T-helper 17 cell (primary cell): ENCODE data around the gene ZNF561. TPM values are rescaled to one million over a fixed set of nuclear protein-coding genes. Genes with fewer than 3 reads are reported as not detected.
"Not testable (repeated sequence)": the region's sequence is repeated elsewhere in the genome, so short reads cannot be mapped to it uniquely, and the experiment has no call there.

Source experiments
- ATAC-seq: fragments of 150-1000 bp; cut with Tn5 transposase; 2 replicates; pipeline ENCODE4 v1.10.0; 2021; ENCODE audit warnings: mild to moderate bottlenecking, moderate library complexity
- DNase-seq, 3 donors: peaks; one replicate each; pipeline versions ENCODE4 v3.0.0 to v3.0.0-alpha.2; 2020 to 2021
- H3K9me3 ChIP-seq: one replicate; pipeline ENCODE4 v1.7.0; 2013; ENCODE audit warnings: low read length, mild to moderate bottlenecking; ENCODE audit not compliant: control insufficient read depth, poor library complexity, severe bottlenecking
- H3K27ac Mint-ChIP-seq: one replicate; pipeline ENCODE4 v1.8.0; 2022; ENCODE audit warnings: mild to moderate bottlenecking, moderate library complexity, mixed read lengths
- H3K27me3 Mint-ChIP-seq: one replicate; pipeline ENCODE4 v1.8.0; 2022; ENCODE audit warnings: mixed read lengths
- H3K36me3 Mint-ChIP-seq: one replicate; pipeline ENCODE4 v1.8.0; 2022; ENCODE audit warnings: low read depth, mixed read lengths
- H3K4me1 Mint-ChIP-seq: one replicate; pipeline ENCODE4 v1.8.0; 2022; ENCODE audit warnings: mild to moderate bottlenecking, mixed read lengths
- H3K4me3 Mint-ChIP-seq: one replicate; pipeline ENCODE4 v1.8.0; 2022; ENCODE audit warnings: mild to moderate bottlenecking, moderate library complexity, mixed read lengths
- total RNA-seq, 4 donors: library from RNA in 2 of 4; stranded (reverse) in 2 of 4; gene quantifications; one replicate each; pipeline ENCODE4 v1.2.3 and lab custom pipeline; 2022 to 2026

The ZNF561 gene
- total RNA-seq, 2 donors from 2014 or later = 28.1 to 35.8 TPM

DNA sequence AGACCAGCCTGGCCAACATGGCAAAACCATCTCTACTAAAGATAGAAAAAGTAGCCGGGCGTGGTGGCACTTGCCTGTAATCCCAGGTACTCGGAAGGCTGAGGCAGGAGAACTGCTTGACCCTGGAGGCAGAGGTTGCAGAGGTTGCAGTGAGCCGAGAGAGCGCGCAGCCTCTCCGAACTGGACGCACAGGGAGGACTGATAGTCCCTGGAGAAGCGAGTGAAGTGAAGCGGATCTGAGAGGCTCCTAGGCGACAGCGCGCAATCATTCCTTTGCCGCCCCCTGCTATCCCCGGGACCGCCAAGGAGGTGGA is 233 bp downstream of the ZNF561 start:
- Mint-ChIP-seq H3K27me3 (no peaks in the 10 kb centered on the region), H3K4me1 (peaks cover 23% of the 10 kb centered on the region), H3K27ac (peak overlapping the region; percentile 98), H3K4me3 (peak overlapping the region; percentile 97), H3K36me3 (peaks cover 5% of the 10 kb centered on the region)
- DNase-seq (no peak), ATAC-seq (no peak)
- H3K9me3 ChIP-seq = no peaks in the 10 kb centered on the region

DNA sequence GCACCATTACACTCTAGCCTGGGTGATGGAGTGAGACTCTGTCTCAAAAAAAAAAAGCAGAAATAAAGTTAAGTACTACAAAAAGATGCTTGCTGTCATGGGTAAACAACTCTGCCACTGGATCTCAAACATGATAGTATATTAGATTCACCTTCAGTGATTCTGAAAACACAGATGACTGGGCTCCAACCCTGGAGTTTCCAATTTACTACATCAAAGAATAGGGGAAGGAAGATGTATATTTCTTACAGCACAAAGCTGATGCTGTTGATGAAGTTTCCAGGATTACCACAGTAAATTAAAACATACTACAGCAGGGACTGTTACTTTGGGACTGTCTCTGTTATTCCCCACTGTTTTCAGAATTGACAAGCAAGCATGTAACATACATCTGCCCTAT is 5.2 kb downstream of the ZNF561 start:
- H3K9me3 ChIP-seq = peaks cover 8% of the 10 kb centered on the region
- no peak for DNase-seq
- no peak for ATAC-seq
- Mint-ChIP-seq H3K36me3 (peaks cover 6% of the 10 kb centered on the region), H3K27ac (no peak overlapping the region), H3K4me3 (no peak overlapping the region), H3K4me1 (peaks cover 7% of the 10 kb centered on the region), H3K27me3 (no peaks in the 10 kb centered on the region)

DNA sequence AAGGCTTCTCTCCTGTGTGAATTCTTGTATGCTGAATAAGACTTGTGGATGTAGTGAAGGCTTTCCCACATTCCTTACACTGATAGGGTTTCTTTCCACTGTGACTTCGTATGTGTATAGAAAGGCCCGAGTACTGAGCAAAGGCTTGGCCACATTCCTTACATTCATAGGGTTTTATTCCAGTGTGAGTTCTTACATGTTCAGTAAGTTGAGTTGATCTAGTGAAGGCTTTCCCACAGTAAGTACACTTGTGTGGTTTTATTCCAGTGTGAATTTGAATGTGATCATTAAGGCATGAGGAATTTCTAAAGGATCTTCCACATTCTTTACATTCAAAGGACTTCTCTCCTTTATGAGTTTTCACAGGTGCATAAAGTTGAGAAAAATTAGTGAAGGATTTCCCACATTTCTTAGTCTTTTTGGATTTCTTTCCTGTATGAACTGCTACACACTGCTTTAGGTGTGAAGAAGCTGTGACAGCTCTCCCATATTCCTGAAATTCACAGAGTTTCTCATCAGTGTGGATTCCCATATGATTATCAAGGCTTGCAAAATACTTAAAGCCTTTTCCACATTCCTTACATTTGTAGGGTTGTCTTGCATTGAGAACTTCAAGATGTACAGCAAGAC is 10.4 kb downstream of the ZNF561 start:
- Mint-ChIP-seq H3K36me3 (peaks cover 4% of the 10 kb centered on the region), H3K27me3 (no peaks in the 10 kb centered on the region), H3K4me3 (no peak overlapping the region), H3K4me1 (no peaks in the 10 kb centered on the region), H3K27ac (no peak overlapping the region)
- no peak for DNase-seq
- H3K9me3 ChIP-seq = peaks cover 22% of the 10 kb centered on the region
- no peak for ATAC-seq

DNA sequence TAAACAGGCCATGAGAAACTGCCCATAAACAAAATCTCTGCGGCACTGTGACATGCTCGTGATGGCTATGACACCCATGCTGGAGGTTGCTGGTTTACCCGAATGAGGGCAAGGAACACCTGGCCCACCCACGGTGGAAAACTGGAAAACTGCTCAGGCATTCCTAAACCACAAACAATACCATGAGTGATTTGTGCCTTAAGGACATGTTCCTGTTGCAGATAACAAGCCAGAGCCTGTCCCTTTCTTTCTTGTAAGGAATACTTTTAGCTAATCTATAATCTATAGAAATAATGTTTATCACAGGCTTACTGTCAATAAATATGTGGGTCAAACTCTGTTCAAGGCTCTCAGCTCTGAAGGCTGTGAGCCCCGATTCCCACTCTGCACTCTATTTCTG is 12.1 kb downstream of the ZNF561 start:
- H3K9me3 ChIP-seq = peaks cover 22% of the 10 kb centered on the region
- Mint-ChIP-seq H3K27ac (no peak overlapping the region), H3K4me3 (no peak overlapping the region), H3K4me1 (no peaks in the 10 kb centered on the region), H3K27me3 (no peaks in the 10 kb centered on the region), H3K36me3 (peaks cover 2% of the 10 kb centered on the region)
- ATAC-seq = no peak
- no peak for DNase-seq

DNA sequence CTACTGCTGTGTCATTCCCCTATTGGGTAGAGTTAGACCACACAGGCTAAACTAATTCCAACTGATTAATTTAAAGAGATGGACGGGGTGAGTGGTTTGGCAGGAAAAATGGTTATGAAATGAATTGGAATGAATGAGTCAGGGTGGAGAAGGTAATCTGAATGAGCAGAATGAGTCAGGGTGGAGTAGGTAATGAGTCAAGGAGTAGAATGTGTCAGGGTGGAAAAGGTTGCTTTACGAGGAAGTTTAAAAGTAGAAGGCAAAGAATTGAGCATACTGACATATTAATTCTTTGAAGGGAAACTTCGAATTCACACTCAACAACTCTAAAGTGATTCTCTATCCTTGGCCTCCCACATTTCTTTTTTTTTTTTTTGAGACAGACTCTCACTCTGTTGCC is 24.0 kb downstream of the ZNF561 start:
- DNase-seq (no peak), ATAC-seq (no peak)
- Mint-ChIP-seq H3K4me3 (no peak overlapping the region), H3K36me3 (no peaks in the 10 kb centered on the region), H3K27ac (no peak overlapping the region), H3K4me1 (no peaks in the 10 kb centered on the region), H3K27me3 (peaks cover 18% of the 10 kb centered on the region)
- H3K9me3 ChIP-seq = peaks cover 7% of the 10 kb centered on the region

DNA sequence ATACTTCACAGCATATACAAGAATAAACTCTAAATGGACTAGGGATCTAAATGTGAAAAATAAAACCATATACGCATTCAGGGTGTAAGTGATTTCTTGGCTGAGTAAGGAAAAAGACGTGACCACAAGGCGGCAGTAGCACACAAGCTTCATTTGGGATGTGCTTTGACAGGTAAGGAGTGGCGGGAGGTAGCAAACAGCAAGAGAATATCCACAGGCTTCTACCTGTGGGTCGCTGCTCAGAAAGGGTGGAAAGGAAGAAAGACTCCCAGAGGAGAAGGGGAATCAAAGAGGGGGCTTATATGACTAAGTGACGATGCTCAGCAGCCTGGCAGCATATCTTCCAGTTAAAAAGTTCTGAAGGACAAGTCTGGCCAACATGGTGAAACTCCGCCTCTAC is 34.3 kb downstream of the ZNF561 start:
- Mint-ChIP-seq H3K27ac (no peak overlapping the region), H3K4me3 (peak overlapping the region; percentile 73), H3K27me3 (peaks cover 33% of the 10 kb centered on the region), H3K36me3 (peaks cover 6% of the 10 kb centered on the region), H3K4me1 (peaks cover 10% of the 10 kb centered on the region)
- DNase-seq (peak; percentile 31 to 68 (median 52)), ATAC-seq (peak; percentile 76)
- H3K9me3 ChIP-seq = no peaks in the 10 kb centered on the region

DNA sequence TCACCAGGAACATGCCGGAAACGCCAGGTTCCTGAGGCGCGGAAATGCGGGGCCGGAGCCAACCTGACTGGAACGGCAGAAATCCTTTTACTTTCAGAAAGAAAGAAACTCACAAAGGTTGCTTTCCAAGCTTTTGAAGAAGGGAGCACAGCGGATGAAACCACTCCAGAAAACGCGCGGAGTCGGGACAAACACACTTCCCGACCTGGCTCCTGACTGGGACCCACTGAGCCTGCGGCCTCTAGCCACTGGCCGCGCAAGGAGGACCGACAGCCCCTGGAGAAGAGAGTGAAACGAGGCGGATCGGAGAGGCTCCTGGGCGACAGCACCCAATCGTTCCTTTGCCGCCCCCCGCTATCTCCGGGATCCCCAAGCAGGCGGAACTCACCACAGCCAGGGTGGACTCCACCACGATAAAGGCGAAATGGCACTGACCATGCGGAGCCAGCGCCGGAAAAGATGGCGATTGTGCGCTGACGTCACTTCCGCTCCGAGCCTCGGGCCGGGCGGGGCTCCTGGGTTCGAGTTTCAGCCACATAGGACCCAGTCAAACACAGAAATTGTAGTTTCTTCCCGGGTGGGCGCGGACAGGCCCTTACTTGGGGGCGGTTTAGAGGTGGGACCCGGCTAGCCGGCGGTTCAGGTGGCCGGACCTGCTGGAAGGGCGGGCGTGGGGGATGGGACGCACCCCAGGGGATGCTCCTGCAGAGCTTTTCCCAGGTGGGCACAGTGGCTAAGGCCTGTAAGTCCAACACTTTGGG is 36.8 kb downstream of the ZNF561 start, which contains the start of gene ZNF121:
ZNF121 (minus strand) TSS at position 432 of the 761 bp plus-strand sequence. CDS start 16,407 bp downstream, outside the sequence.
- peak within 1 kb of the TSS; percentile 93 for H3K4me3 Mint-ChIP-seq
- peaks cover 14% of the 10 kb centered on the region for H3K4me1 Mint-ChIP-seq
- peaks cover 8% of the 10 kb centered on the region for H3K36me3 Mint-ChIP-seq
- peak within 1 kb of the TSS; percentile 97 for H3K27ac Mint-ChIP-seq
- no peaks in the 10 kb centered on the region for H3K9me3 ChIP-seq
- H3K27me3 Mint-ChIP-seq = peaks cover 11% of the 10 kb centered on the region
- DNase-seq (peak; percentile 54 to 65 (median 61)), ATAC-seq (peak; percentile 80)

DNA sequence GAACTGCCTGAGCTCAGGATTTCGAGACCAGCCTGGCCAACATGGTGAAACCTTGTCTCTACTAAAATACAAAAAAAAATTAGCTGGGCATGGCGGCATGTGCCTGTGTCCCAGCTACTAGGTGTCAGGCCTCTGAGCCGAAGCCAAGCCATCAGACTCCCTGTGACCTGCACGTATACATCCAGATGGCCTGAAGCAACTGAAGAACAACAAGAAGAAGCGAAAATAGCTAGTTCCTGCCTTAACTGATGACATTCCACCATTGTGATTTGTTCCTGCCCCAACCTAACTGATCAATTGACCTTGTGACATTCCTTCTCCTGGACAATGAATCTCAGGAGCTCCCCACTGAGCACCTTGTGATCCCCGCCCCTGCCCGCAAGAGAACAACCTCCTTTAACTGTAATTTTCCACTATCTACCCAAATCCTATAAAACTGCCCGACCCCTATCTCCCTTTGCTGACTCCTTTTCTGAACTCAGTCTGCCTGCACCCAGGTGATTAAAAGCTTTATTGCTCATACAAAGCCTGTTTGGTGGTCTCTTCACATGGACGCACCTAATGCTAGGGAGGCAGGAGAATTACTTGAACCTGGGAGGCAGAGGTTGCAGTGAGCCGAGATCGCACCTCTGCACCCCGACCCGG is 38.8 kb downstream of the ZNF561 start:
- H3K27ac Mint-ChIP-seq, ATAC-seq, H3K27me3 Mint-ChIP-seq, H3K9me3 ChIP-seq, DNase-seq: not testable (repeated sequence)
- Mint-ChIP-seq H3K36me3 (peaks cover 12% of the 10 kb centered on the region), H3K4me1 (peaks cover 14% of the 10 kb centered on the region), H3K4me3 (peak overlapping the region; percentile 81)

DNA sequence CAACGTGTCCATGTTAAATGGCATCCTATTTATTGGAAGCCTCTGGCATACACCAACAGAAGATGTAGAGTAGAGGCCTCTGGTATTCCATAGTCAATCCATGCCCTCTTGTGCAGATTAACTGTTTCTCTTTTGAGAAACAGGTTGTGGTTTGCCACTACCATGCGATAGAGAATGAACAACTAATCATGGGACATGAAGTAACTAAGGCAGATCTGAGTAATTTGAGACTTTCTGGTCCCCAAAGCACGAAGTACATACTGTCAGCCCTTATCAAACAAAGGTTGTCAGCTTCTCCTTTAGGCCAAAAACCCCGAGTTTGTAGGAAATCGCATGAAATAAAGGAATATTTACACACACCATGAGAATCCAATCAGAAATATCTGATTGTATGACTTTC is 40.3 kb downstream of the ZNF561 start:
- Mint-ChIP-seq H3K4me3 (no peak overlapping the region), H3K4me1 (peaks cover 10% of the 10 kb centered on the region), H3K36me3 (peaks cover 10% of the 10 kb centered on the region), H3K27ac (peak overlapping the region; percentile 66), H3K27me3 (no peaks in the 10 kb centered on the region)
- no peaks in the 10 kb centered on the region for H3K9me3 ChIP-seq
- no peak for DNase-seq
- ATAC-seq = no peak

DNA sequence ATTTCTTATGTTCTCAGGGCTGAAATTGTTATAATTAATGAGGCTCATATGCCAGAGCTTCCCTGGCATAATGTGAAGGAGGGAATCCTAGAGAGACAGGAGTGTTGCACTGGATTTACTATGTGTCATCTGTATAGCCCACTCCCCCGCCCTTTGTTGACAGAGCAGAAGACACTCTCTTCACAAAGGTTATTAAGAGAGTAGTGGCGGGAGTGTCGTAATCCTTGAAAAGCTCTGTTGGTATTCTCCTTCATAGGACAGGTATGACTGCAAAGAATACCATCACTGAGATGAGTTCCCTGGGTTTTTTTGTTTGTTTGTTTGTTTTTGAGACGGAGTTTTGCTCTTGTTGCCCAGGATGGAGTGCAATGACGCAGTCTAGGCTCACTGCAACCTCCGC is 50.8 kb downstream of the ZNF561 start:
- Mint-ChIP-seq H3K4me1 (no peaks in the 10 kb centered on the region), H3K27ac (no peak overlapping the region), H3K36me3 (peaks cover 15% of the 10 kb centered on the region)

DNA sequence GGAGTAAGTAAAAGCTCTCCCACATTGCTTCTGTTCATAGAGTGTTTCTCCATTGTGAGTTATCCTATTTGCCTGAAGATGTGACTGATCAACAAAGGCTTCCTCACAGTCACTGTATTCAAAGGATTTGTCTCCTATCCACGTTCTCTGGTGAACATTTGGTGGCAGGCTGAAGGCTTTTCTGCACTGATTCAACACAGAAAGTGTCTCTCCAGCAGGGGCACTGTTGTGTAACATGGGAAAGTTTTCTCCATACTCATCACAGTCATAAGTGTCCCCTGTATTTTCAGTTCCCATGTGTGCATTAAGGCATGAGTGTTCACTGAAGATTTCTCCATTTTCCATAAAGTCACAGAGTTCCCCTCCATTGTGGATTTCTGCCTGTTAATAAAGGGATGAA is 54.3 kb downstream of the ZNF561 start:
- H3K27ac Mint-ChIP-seq = no peak overlapping the region
- no peaks in the 10 kb centered on the region for H3K4me1 Mint-ChIP-seq
- H3K36me3 Mint-ChIP-seq = peaks cover 11% of the 10 kb centered on the region
- peaks cover 69% of the 10 kb centered on the region for H3K9me3 ChIP-seq
- no peak for DNase-seq
- no peak for ATAC-seq
- H3K27me3 Mint-ChIP-seq = no peaks in the 10 kb centered on the region
- no peak overlapping the region for H3K4me3 Mint-ChIP-seq

More for the DNA sequence above, 50.8 kb downstream of the ZNF561 start:
- peaks cover 55% of the 10 kb centered on the region for H3K9me3 ChIP-seq
- Mint-ChIP-seq H3K4me3 (no peak overlapping the region), H3K27me3 (no peaks in the 10 kb centered on the region)
- no peak for ATAC-seq
- DNase-seq = no peak

DNA sequence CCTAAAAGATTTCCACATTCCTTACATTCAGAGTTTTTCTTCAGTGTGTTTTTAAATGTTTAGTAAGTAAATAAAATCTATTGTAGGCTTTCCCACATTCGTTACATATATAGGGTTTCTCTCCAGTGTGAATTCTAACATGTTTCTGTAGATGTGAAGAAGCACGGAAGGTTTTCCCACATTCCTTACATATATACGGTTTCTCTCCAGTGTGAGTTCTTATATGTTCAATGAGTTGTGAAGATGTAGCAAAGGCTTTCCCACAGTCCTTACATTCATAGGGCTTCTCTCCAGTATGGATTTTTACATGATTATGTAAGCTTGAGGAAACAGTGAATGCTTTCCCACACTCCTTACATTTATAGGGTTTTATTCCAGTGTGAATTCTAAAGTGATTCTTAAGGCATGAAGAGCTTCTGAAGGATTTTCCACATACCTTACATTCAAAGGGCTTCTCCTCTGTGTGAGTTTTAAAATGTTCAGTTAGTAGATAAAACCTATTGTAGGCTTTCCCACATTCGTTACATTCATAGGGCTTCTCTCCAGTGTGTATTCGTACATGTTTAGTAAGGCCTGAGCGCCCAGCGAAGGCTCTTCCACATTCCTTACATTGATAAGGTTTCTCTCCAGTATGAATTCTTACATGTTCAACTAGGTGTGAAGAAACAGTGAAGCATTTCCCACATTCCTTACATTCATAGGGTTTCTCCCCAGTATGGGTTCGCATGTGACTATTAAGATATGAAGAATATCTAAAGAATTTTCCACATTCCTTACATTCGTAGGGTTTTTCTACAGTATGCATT is 54.9 kb downstream of the ZNF561 start:
- Mint-ChIP-seq H3K27ac (no peak overlapping the region), H3K27me3 (no peaks in the 10 kb centered on the region), H3K36me3 (peaks cover 11% of the 10 kb centered on the region), H3K4me3 (peak overlapping the region; percentile 15), H3K4me1 (no peaks in the 10 kb centered on the region)
- DNase-seq (no peak), ATAC-seq (no peak)
- peaks cover 68% of the 10 kb centered on the region for H3K9me3 ChIP-seq
